ENCODE data around the gene AP1AR.

- TF ChIP-seq ATF2 (CRISPR knock-in tag; IDR thresholded peaks at IDR 0.05; ENCODE audit: borderline replicate concordance, low read depth) (no peak), CTCF (IDR thresholded peaks at IDR 0.05) (no peak), TEAD4 (CRISPR knock-in tag; IDR thresholded peaks at IDR 0.05) (no peak), USF2 (CRISPR knock-in tag; IDR thresholded peaks at IDR 0.05) (no peak), E2F4 (CRISPR knock-in tag; IDR thresholded peaks at IDR 0.05; ENCODE audit: borderline replicate concordance, low read depth) (no peak)
Measured at GRCh38 chr4:112214390-112215264, 17.0 kb upstream of the AP1AR start.

Measured in WTC11 (cell line).